DMS153 treated with DMSO at 0.1 percent for 48 hours (cell line): Measurements from ENCODE around the gene KCTD7.
A peak's percentile ranks its signal among the peaks of the same experiment; 100 is the strongest.
"Not testable (repeated sequence)": the region's sequence is repeated elsewhere in the genome, so short reads cannot be mapped to it uniquely, and the experiment has no call there.

ENCODE experiments used
- DNase-seq: peaks from one replicate; lab custom pipeline; 2025; ENCODE audit not compliant: unreplicated experiment; lab: John Stamatoyannopoulos, UW

KCTD7 gene

GRCh38 chr7:66615699-66616098 lies 13.0 kb upstream of the KCTD7 start:
- DNase-seq, result no peak

DNA sequence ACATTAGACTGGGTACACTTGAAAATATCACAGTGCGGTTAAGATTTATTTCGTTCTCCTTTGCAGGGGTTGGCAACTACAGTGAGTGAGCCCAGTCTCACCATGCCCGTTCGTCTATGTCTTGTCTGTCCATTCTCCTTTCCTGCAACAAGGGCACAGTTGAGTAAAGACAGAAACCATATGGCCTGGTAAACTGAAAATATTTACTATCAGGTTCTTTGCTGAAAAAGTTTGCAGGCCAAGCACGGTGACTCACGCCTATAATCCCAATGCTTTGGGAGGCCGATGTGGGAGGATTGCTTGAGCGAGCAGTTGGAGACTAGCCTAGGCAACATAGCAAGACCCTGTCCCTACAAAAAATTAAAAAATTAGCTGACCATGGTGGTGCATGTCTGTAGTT lies 11.4 kb upstream of the KCTD7 start:
- no peak for DNase-seq

GRCh38 chr7:66619341-66619948 lies 9.2 kb upstream of the KCTD7 start:
- not testable (repeated sequence) for DNase-seq

- DNase-seq, result no peak
Measured at GRCh38 chr7:66626331-66626934, 2.2 kb upstream of the KCTD7 start.

DNA sequence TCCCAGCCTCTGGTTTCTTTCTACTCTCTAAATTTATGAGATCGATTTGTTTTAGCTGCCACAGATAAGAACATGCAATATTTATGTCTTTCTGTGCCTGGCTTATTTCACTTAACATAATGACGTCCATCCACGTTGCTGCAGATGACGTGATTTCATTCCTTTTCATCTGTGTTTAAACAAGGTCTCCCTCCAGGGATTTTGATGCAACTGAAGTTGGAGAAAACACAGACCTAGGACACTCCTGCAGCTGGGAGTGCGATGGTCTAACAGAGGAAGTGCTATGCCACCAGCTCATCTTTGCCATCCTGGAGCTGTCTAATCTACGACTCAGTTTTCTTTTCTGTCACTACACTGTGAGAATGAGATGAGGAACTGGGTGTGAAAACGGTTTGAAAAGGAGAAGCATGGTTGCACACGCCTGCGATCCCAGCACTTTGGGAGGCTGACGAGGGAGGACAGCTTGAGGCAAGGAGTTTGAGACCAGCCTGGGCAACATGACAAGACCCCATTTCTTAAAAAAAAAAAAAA lies 1.5 kb upstream of the KCTD7 start:
- DNase-seq, result peak; percentile 25

DNA sequence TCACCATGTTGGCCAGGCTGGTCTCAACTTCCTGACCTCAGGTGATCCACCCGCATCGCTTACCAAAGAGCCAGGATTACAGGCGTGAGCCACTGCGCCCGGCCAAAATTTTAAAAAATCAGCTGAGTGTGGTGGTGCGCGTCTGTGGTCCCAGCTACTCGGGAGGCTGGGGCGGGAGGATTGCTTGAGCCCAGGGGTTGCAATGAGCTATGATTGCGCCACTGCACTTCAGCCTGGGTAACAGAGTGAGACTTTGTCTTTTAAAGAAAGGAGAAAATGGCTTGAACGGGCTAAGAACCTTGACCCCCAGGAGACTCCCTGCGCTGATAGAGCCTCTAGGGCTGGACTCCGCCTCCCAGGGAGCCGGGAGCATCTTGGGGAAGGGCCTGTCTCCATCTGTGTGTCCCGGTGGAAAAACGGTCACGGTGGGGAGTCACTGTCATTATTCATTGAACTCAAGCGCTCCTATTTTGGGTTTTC lies 760 bp upstream of the KCTD7 start:
- DNase-seq, result no peak

DNA sequence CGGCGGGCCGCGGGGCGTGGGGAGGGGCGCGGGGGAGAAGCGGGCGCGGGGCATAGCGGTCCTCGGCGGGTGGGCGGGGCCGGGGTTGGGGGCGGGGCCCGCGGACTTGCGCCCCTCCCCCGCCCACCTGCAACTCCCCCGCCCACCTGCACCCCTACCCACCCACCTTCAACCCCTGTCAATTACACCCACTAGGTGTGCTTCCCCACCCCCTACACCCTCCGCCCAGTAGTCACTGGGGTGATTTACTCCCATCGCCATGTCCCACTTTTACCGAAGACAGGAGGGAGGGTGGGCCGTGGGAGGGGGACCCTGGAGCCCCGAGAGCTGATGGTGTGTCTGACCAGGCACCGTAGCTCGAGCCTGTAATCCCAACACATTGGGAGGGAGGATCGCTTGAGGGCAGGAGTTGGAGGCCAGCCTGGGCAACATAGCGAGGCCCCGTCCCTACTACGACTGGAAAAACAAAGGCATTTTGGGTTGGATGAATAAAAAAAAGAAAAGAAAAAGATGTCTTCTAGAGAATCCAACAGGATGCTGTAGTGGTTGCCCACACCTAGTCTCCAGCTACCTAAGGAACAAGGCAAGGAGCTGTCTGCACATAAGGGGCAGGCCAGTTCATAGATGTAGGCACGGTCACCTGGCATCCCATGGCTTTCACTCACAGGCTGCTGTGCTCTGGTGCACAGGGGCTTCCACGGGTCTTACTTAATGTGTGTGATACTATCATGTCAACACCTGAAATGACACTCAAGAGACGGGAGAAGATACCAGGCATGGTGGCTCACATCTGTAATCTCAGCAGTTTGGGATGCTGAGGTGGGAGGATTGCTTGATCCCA lies 761 bp downstream of the KCTD7 start:
- no peak for DNase-seq

- DNase-seq, result no peak
Measured at GRCh38 chr7:66630531-66630930, 1.9 kb downstream of the KCTD7 start.

DNA sequence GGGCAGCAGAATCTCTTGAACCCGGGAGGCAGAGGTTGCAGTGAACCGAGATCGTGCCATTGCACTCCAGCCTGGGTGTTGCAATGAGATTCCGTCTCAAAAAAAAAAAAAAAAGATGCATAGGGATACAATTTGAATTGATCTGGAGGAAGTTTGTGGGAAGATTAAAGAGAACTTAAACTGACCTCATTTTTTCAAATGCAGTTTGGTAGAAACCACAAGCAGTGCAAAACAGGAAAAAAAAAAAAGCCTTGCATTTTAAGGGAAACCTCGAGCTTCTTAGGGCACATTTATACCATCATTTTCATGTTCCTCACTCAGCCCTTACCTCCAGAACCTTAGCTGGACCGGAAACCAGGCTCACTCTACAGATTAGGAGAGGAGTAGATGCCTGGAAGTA lies 2.8 kb downstream of the KCTD7 start:
- DNase-seq, result no peak

- no peak for DNase-seq
Measured at GRCh38 chr7:66634816-66635215, 6.1 kb downstream of the KCTD7 start.

DNA sequence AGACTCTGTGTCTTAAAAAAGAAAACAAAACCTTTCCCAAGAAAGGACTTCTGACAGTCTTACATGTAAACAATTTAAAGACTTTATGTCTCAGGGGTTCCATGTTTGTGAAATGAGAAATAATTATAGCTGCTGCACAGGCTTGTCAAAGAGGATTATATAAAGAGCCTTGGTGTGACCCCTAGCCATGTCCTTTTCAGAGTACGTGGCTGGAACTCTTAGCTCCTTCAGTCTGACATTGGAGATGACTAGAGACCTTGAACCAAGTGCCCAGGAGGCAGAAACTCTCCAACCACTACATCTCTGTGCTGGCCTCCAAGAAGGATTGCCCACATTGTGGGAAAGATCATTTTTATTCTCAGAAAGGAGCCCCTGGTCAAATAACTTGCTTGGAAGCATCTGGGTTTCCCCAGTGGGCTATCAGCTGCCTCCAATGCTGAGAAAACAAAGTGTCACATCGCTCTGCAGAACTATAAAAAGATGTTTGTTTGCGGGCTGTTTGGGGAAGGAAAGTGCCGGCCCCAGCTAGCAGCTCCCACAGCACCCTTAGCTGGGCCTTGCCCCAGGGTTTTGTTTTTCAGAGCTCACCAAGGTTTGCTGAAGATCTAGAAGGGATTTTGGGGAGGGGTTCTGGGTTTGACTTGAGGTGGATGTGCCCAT lies 6.8 kb downstream of the KCTD7 start:
- DNase-seq, result not testable (repeated sequence)

- not testable (repeated sequence) for DNase-seq
Measured at GRCh38 chr7:66635982-66636546, 7.4 kb downstream of the KCTD7 start.

DNA sequence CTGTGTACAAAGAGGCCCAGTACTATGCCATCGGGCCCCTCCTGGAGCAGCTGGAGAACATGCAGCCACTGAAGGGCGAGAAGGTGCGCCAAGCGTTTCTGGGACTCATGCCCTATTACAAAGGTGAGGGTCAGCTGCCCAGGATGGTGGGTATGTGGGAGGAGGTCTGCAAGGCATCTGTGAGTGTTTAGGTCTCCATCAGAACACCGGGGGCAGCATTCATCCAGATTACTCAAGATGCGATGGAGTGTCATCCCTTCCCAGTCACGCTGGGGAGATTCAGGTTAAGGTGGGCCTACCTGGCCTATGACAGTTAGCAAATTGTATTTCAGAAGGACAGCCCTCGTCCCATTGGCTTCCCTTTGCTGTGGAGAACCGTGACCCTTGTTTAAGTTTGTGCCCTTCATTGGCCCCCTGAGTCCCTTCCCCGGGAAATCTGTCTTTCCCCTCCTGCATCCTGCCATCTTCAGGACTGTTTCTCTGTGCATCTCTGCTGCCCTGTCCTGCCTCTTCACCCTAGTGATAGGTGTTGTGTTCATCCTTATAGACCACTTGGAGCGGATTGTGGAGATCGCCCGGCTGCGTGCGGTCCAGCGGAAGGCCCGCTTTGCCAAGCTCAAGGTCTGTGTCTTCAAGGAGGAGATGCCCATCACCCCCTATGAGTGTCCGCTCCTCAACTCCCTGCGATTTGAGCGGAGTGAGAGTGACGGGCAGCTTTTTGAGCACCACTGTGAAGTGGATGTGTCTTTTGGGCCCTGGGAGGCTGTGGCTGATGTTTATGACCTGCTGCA lies 9.8 kb downstream of the KCTD7 start:
- DNase-seq, result no peak

DNA sequence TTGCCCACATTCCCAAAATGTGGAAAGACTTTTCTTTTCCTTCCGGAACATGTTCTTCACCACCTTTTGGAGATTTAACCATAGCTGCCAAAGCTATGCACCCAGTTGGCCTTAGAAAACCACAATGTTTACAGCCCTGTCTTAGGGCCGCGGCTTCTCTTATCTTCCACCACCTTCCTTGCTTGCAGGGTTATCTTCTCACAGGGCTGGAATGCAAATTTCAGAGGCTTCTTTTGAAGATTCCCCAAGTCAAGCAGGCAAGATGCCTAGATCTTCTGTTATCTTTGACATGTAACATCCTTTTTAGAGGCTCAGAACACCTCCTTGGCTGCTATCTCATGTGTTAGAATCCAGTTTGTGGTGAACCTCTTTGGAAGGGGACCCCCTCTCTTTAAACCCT lies 11.1 kb downstream of the KCTD7 start:
- DNase-seq, result no peak

DNA sequence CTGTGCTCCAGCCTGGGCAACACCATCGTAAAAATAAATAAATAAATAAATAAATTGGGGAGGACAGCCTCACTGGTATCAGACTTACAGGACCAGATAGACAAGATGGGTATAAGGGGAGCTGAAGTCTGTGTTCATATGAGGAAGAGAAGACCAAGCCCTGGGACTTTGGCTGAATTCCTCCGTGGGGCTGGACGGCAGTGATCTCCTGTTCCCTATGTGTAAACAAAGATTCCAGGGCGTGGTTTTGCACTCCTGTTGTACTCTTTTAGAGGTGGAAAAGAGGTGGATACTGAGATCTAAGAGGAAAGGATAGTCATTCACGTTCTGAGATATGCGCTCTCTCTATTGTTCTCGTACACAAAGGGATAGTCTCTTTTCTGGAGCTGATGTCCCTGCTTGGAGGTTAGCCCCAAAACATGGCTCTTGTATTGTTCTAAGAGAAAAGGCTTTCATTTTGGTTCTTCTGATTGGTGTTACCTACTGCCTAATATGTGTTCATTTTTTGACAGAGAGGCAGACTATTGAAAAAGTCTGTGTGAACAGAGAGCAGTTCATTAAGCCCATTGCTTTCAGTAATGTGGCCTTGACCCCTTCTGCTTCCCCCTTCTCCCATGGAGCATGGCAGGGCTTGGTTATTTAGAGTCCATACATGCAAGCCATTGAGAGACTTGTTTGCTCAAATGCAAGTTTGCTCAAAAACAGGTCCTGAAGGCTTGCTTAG lies 12.3 kb downstream of the KCTD7 start:
- no peak for DNase-seq

GRCh38 chr7:66641526-66641871 lies 12.8 kb downstream of the KCTD7 start:
- no peak for DNase-seq

DNA sequence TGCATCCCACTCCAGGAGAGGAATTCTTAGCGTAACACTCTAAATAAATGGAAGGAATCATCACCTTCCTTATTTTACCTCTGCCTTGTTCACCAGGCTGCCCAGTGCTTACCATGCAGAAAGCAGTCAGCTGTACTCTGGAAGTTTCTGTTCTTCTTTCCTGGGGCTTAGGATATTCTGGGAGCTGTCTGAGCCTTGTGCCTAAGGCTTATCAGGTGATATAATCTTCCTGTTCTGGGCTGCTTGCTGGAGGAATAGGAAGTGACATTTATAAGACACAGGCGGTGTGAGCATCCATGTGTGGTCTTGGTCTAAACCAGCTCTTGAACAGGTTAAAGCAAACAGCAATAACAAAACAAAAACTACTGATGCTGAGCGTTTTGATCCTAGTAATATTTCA lies 13.5 kb downstream of the KCTD7 start:
- DNase-seq, result no peak

DNA sequence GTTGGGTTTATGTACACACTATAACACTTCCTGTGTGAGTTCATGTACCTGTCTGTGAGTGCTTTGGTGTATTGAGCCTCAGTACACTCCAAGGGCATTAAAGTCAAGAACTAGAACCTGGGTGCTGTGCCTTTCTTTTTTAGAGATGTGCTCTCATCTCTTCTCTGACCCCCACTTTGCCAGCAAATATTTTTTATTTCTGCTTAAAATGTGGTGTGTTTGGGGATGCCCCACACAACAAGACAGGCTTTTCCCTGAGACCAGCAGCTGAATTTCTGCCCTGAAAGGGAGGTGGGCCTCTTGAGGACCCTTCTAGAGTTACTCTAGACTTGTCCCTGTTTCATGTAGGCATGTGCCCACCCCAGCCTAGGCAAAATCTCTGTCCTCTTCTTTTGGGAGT lies 14.3 kb downstream of the KCTD7 start:
- DNase-seq, result no peak

- no peak for DNase-seq
Measured at GRCh38 chr7:66643395-66643794, 14.7 kb downstream of the KCTD7 start.

GRCh38 chr7:66651026-66651425 lies 22.3 kb downstream of the KCTD7 start:
- DNase-seq, result not testable (repeated sequence)
